ENCODE data around the gene BPHL. TPM values are rescaled to one million over a fixed set of nuclear protein-coding genes. Genes with fewer than 3 reads are reported as not detected.

BPHL gene
- total and polyA plus RNA-seq, 2 of the 4 experiments (the other 2 are of a cell fraction), result 14.7 to 16.3 TPM

GRCh38 chr6:3077430-3077829, 41.1 kb upstream of the BPHL start:
- no peak overlapping the region for H2AFZ ChIP-seq (replicated peaks; ENCODE audit: low read length, poor library complexity)
- no peak overlapping the region for H3K4me2 ChIP-seq (ENCODE audit: low read depth, low read length)
- no peak overlapping the region for H2AK5ac ChIP-seq (ENCODE audit: low read depth, low read length)
- no peak overlapping the region for H3K14ac ChIP-seq (replicated peaks; ENCODE audit: low read depth, low read length)
- H4K20me1 ChIP-seq (ENCODE audit: insufficient read depth, low read length), result peaks cover 28% of the 10 kb centered on the region
- dilution Hi-C loops (cut with HindIII; ENCODE audit: low sequenced_read_pairs, unreplicated experiment) (no loop called here), in situ Hi-C loops (cut with MboI; ENCODE audit: low sequenced_read_pairs) (no loop called here), intact Hi-C loops (cut with micrococcal nuclease) (no loop called here)
- peaks cover 37% of the 10 kb centered on the region for H3K36me3 ChIP-seq (ENCODE audit: control insufficient read depth, insufficient read depth, low read length)
- ChIA-PET POLR2A (ENCODE audit: unreplicated experiment) (no interaction called here), CTCF (no interaction called here)
- H3K4me1 ChIP-seq (ENCODE audit: control insufficient read depth, insufficient read depth, low read length), result peaks cover 6% of the 10 kb centered on the region
- H3K27ac ChIP-seq (ENCODE audit: insufficient read depth, low read length), result no peak overlapping the region
- DNase-seq, result no peak
- no peak overlapping the region for H3K18ac ChIP-seq (ENCODE audit: low read depth, low read length)
- H3K9me3 ChIP-seq (ENCODE audit: control insufficient read depth, insufficient read depth, low read length), result no peaks in the 10 kb centered on the region
- peaks cover 29% of the 10 kb centered on the region for H3K9me1 ChIP-seq (ENCODE audit: insufficient read depth, low read length)
- peaks cover 44 to 71% of the 10 kb centered on the region in 2 experiments for H3K79me1 ChIP-seq (ENCODE audit: low read depth in 1 of 2, low read length in 2 of 2)
- H3K4ac ChIP-seq (ENCODE audit: low read depth, low read length), result no peak overlapping the region
- no peak for ATAC-seq (ENCODE audit: low read depth)
- H2BK120ac ChIP-seq (ENCODE audit: low read depth, low read length), result no peak overlapping the region
- H4K91ac ChIP-seq (ENCODE audit: insufficient read depth, low read depth, low read length), result no peak overlapping the region
- no peak overlapping the region for H2BK20ac ChIP-seq (ENCODE audit: low read depth, low read length)
- no peak overlapping the region for H3K23ac ChIP-seq (ENCODE audit: low read depth, low read length)
- no TSS peak for BruUV-seq (replicated peaks)
- H4K8ac ChIP-seq (ENCODE audit: low read depth in 2 of 2, low read length in 2 of 2), result no peak overlapping the region
- H3K56ac ChIP-seq (ENCODE audit: extremely low read depth, insufficient read depth, low read length), result no peak overlapping the region
- no peak for TF ChIP-seq RAD21 (IDR thresholded peaks at IDR 0.05; ENCODE audit: low read length)
- TF ChIP-seq CHD1 (IDR thresholded peaks at IDR 0.05; ENCODE audit: low read depth, low read length), result no peak
- no peak for TF ChIP-seq MAZ (IDR thresholded peaks at IDR 0.05; ENCODE audit: borderline replicate concordance, low read depth, low read length)
- no peak for TF ChIP-seq ELK1 (IDR thresholded peaks at IDR 0.05; ENCODE audit: borderline replicate concordance, low read depth, low read length)
- TF ChIP-seq RFX5 (IDR thresholded peaks at IDR 0.05; ENCODE audit: low read depth, low read length), result no peak
- no peak for TF ChIP-seq CTCF (conservative IDR thresholded peaks at IDR 0.05; ENCODE audit: low read depth, low read length)
- TF ChIP-seq RCOR1 (IDR thresholded peaks at IDR 0.05; ENCODE audit: insufficient replicate concordance, low read length), result no peak
- TF ChIP-seq USF2 (IDR thresholded peaks at IDR 0.05; ENCODE audit: low read depth, low read length), result no peak
- no peak for TF ChIP-seq NFE2L2 (IDR thresholded peaks at IDR 0.05; ENCODE audit: low read depth, low read length)
- no peak for TF ChIP-seq MXI1 (IDR thresholded peaks at IDR 0.05; ENCODE audit: borderline replicate concordance, low read depth, low read length)
- TF ChIP-seq FOS (IDR thresholded peaks at IDR 0.05; ENCODE audit: low read depth, low read length), result no peak
- no peak for TF ChIP-seq BHLHE40 (IDR thresholded peaks at IDR 0.05; ENCODE audit: low read depth, low read length)
- no peak for TF ChIP-seq SMC3 (IDR thresholded peaks at IDR 0.05; ENCODE audit: low read depth, low read length)
- TF ChIP-seq CEBPB (IDR thresholded peaks at IDR 0.05; ENCODE audit: low read depth, low read length), result no peak
- no peak for TF ChIP-seq POLR2A (IDR thresholded peaks at IDR 0.05; ENCODE audit: low read depth, low read length)
- TF ChIP-seq MAFK (IDR thresholded peaks at IDR 0.05; ENCODE audit: low read depth, low read length), result no peak
- H2BK5ac ChIP-seq (ENCODE audit: low read depth, low read length, poor library complexity, severe bottlenecking), result no peak overlapping the region
- WGBS, 2 experiments (ENCODE audit: extremely low coverage in 2 of 2, insufficient read length in 1 of 2), result no CpG with 5 or more reads among the region's 9 CpGs
- H2BK15ac ChIP-seq (ENCODE audit: low read depth, low read length), result no peak overlapping the region
- H2AK9ac ChIP-seq (replicated peaks; ENCODE audit: low read depth, low read length, poor library complexity), result no peak overlapping the region
- H4K5ac ChIP-seq (ENCODE audit: low read depth, low read length), result no peak overlapping the region
- no peaks in the 10 kb centered on the region for H3K27me3 ChIP-seq (ENCODE audit: control insufficient read depth, insufficient read depth, low read length)
- H3K9ac ChIP-seq (ENCODE audit: low read depth, low read length), result no peak overlapping the region
- H3K4me3 ChIP-seq (ENCODE audit: insufficient read depth, low read depth, low read length), result no peak overlapping the region

All from IMR-90 (cell line).